GM19193 (cell line): Measurements from ENCODE around the gene C1orf52.
A peak's percentile ranks its signal among the peaks of the same experiment; 100 is the strongest.

Source experiments
- POLR2A ChIP-seq: IDR thresholded peaks from 4 replicates; pipeline ENCODE4 v1.6.1; 2011; ENCODE audit not compliant: insufficient read depth, insufficient read length; ENCODE audit errors: extremely low read depth

Gene C1orf52

GRCh38 chr1:85284202-85284601 lies 24.7 kb upstream of the C1orf52 start:
- TF ChIP-seq POLR2A, result no peak

DNA sequence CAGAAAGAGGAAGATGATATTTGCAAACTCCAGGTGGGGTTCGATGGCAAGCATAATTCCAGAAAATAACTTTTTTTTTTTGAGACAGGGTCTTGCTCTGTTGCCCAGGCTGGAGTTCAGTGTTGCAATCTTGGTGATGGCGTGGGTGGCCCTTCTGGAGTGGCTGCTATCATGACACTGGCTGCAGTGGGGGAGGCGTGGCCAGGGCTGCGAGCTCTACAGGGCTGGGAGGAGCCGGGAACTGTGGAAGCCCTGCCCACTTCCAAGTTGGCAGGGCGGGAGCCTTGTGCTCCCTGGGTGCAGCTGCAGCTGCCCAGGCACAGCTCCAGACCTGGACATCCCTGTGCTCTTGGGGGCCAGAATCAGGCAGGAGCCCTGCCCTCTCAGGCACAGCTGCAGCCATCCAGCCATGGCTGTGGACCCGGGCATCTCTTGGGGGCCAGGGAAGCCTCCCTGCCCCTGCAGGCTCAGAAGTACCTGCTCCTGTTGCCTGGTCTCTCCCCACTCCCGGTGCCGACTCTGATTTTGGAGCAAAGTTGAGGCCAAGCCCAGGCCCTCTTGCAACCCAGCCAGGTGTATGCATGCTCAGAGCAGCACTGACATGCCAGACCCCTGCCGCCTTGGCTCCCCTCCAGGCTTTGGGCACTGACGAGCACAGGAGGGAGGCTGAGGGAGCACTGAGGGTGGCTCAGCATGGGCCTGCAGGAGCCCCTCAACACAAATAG lies 24.2 kb upstream of the C1orf52 start:
- TF ChIP-seq POLR2A, result no peak

GRCh38 chr1:85282424-85282823 lies 23.0 kb upstream of the C1orf52 start:
- TF ChIP-seq POLR2A, result no peak

GRCh38 chr1:85280636-85281035 lies 21.2 kb upstream of the C1orf52 start:
- TF ChIP-seq POLR2A, result no peak

DNA sequence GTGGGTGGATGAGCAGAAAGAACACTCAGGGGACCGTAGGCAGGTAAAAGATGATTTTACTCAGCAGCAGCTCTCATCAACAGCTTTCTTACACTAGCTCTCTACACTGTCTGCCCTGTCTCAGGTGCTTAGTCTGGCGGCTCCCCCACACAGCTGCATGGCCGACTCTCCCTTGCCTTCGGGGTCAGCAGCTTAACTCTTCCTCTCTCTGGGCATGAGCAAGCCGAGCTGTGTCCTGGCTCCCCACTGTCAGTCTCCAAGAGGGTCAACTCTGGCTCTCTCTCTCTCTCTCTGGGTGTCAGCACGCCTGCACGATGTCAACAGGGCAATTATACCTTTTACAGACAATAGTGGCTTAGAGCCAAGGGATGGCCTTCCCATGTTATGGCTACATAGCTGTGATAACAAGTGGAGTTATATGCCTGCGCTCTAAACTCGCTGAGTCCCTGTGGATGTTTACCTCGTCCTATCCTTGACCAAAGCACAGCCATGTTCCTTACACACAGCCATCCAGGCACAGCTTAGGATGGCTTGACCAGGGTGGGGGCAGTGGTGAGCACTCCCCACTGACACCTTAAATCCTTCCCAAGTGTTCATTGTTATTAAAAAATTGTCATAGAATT lies 20.1 kb upstream of the C1orf52 start:
- no peak for TF ChIP-seq POLR2A

GRCh38 chr1:85278853-85279314 lies 19.4 kb upstream of the C1orf52 start:
- no peak for TF ChIP-seq POLR2A

- TF ChIP-seq POLR2A, result no peak
Observed at GRCh38 chr1:85277802-85278201, 18.3 kb upstream of the C1orf52 start.

DNA sequence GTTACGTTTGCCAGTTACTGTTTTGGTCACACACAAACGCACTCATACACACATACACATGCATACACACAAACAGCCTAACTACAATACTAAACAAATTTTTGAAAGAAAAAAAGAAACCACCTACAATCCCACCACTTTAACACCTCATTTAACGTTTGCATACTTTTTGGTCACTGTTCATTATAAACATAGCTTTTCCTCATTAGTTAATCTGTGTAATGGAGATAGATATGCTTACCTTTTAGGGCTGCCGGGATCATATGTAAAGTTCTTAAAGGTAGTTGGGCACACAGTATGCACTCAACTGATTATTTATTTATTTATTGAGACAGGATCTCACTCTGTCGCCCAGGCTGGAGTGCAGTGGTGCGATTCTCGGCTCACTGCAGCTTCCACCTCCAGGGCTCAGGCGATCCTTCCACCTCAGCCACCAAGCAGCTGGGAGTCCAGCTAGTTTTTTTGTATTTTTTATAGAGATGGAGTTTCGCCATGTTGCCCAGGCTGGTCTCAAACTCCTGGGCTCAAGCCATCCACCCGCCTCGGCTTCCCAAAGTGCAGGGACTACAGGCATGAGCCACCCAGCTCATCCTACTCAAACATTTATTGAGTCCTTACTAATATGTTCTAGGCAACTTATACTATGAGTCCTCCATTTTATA lies 17.6 kb upstream of the C1orf52 start:
- TF ChIP-seq POLR2A, result no peak

GRCh38 chr1:85276215-85276977 lies 16.9 kb upstream of the C1orf52 start, which contains the start of gene BCL10:
BCL10 (minus strand) TSS chr1:85276632; CDS start chr1:85276352, 280 bp downstream.
- TF ChIP-seq POLR2A, result peak; percentile 70

- peak; percentile 73 for TF ChIP-seq POLR2A
Observed at GRCh38 chr1:85275701-85276214, 16.3 kb upstream of the C1orf52 start.

- TF ChIP-seq POLR2A, result no peak
Observed at GRCh38 chr1:85274969-85275453, 15.5 kb upstream of the C1orf52 start.

GRCh38 chr1:85273397-85273796 lies 13.9 kb upstream of the C1orf52 start:
- no peak for TF ChIP-seq POLR2A

- no peak for TF ChIP-seq POLR2A
Observed at GRCh38 chr1:85268801-85269585, 9.5 kb upstream of the C1orf52 start.

- no peak for TF ChIP-seq POLR2A
Observed at GRCh38 chr1:85267313-85267712, 7.9 kb upstream of the C1orf52 start.
